Fibroblast of lung (primary cell): Measurements from ENCODE around the gene CCDC8. TPM values are rescaled to one million over a fixed set of nuclear protein-coding genes. Genes with fewer than 3 reads are reported as not detected.

Source experiments
- DNase-seq, 2 donors: peaks; one replicate each; pipeline versions ENCODE4 v3.0.0 to v3.0.0-alpha.2; 2010; ENCODE audit warnings: low read depth in 2 of 2
- H2AFZ ChIP-seq: 2 replicates; pipeline ENCODE4 v1.5.1; 2012; ENCODE audit warnings: low read length, control low read depth, inconsistent platforms
- H3K27ac ChIP-seq: 2 replicates; pipeline ENCODE4 v1.5.1; 2011; ENCODE audit warnings: low read length, control low read depth; ENCODE audit not compliant: insufficient read depth
- H3K27me3 ChIP-seq: 2 replicates; pipeline ENCODE4 v1.5.1; 2011; ENCODE audit warnings: mild to moderate bottlenecking, low read length; ENCODE audit not compliant: control insufficient read depth, insufficient read depth
- H3K36me3 ChIP-seq: 2 replicates; pipeline ENCODE4 v1.5.1; 2011; ENCODE audit warnings: low read length; ENCODE audit not compliant: control insufficient read depth, insufficient read depth
- H3K4me1 ChIP-seq: 2 replicates; pipeline ENCODE4 v1.5.1; 2011; ENCODE audit warnings: low read length; ENCODE audit not compliant: control insufficient read depth, insufficient read depth; ENCODE audit errors: extremely low read depth
- H3K4me2 ChIP-seq: 2 replicates; pipeline ENCODE4 v1.5.1; 2011; ENCODE audit warnings: low read length, control low read depth; ENCODE audit not compliant: insufficient read depth; ENCODE audit errors: extremely low read depth
- H3K4me3 ChIP-seq, 4 experiments: fragments of 200-600 bp in 1 of 4; sonication (generic) in 1 of 4; replicated peaks in 1 of 4; 2 replicates each; pipeline ENCODE4 v1.5.1; 2011 to 2016; ENCODE audit warnings: low read length in 4 of 4, low read depth in 3 of 4, mild to moderate bottlenecking in 3 of 4, control low read depth in 2 of 4, inconsistent platforms in 1 of 4, mixed read lengths in 1 of 4; ENCODE audit not compliant: insufficient read depth in 1 of 4; ENCODE audit errors: control extremely low read depth in 1 of 4
- H3K79me2 ChIP-seq: 2 replicates; pipeline ENCODE4 v1.5.1; 2012; ENCODE audit warnings: mild to moderate bottlenecking, low read length, inconsistent platforms; ENCODE audit not compliant: control insufficient read depth, insufficient read depth
- H3K9ac ChIP-seq: 2 replicates; pipeline ENCODE4 v1.5.1; 2011; ENCODE audit warnings: mild to moderate bottlenecking, low read length, control low read depth; ENCODE audit not compliant: insufficient read depth
- H3K9me3 ChIP-seq: 2 replicates; pipeline ENCODE4 v1.5.1; 2012; ENCODE audit warnings: low read depth, low read length; ENCODE audit not compliant: control insufficient read depth, insufficient read depth
- H4K20me1 ChIP-seq: 2 replicates; pipeline ENCODE4 v1.5.1; 2011; ENCODE audit warnings: low read length; ENCODE audit not compliant: control insufficient read depth, insufficient read depth; ENCODE audit errors: extremely low read depth
- CTCF ChIP-seq, 2 donors: IDR thresholded peaks in 1 of 2; conservative IDR thresholded peaks in 1 of 2; 1 replicate in 1 of 2; 2 replicates in 1 of 2; pipeline ENCODE4 v1.5.1; 2011 to 2012; ENCODE audit warnings: low read length in 2 of 2, control low read depth in 1 of 2, inconsistent platforms in 1 of 2, low read depth in 1 of 2, mild to moderate bottlenecking in 1 of 2
- EZH2 ChIP-seq: IDR thresholded peaks from 2 replicates; pipeline ENCODE4 v1.5.1; 2012; ENCODE audit warnings: low read length, control low read depth, mild to moderate bottlenecking; ENCODE audit errors: missing control alignments
- polyA plus RNA-seq, 2 donors: library from polyadenylated mRNA; depleted of rRNA in 1 of 2; stranded (reverse) in 1 of 2; unstranded in 1 of 2; fragments of >200 nt; gene quantifications; 2 replicates each; pipeline ENCODE4 v1.2.1, GENCODE V29; 2011 to 2012; ENCODE audit warnings: missing spikeins in 1 of 2
- total RNA-seq: library from RNA; depleted of rRNA; stranded (reverse); fragments of >200 nt; gene quantifications from 2 replicates; pipeline ENCODE4 v1.2.1, GENCODE V29; 2014

CCDC8 gene
- total and polyA plus RNA-seq, 2 donors (not counting 1 experiment from before 2014, with no cell fraction given): 1.9 to 13.4 TPM

GRCh38 chr19:46453661-46454060 lies 40.3 kb upstream of the CCDC8 start:
- no peaks in the 10 kb centered on the region for H3K9me3 ChIP-seq
- H3K79me2 ChIP-seq: no peaks in the 10 kb centered on the region
- H3K9ac ChIP-seq: no peak overlapping the region
- no peak overlapping the region for H3K27ac ChIP-seq
- no peaks in the 10 kb centered on the region for H3K36me3 ChIP-seq
- DNase-seq: no peak
- no peak overlapping the region for H3K4me3 ChIP-seq
- H4K20me1 ChIP-seq: no peaks in the 10 kb centered on the region
- no peak overlapping the region for H3K4me2 ChIP-seq
- TF ChIP-seq EZH2 (no peak), CTCF (conservative IDR thresholded peaks at IDR 0.05 in 1 of 2, IDR thresholded peaks at IDR 0.05 in 1 of 2; ENCODE audit: low read depth in 1 of 2, low read length in 2 of 2) (no peak)
- no peaks in the 10 kb centered on the region for H3K27me3 ChIP-seq
- no peaks in the 10 kb centered on the region for H3K4me1 ChIP-seq
- H2AFZ ChIP-seq: no peak overlapping the region

DNA sequence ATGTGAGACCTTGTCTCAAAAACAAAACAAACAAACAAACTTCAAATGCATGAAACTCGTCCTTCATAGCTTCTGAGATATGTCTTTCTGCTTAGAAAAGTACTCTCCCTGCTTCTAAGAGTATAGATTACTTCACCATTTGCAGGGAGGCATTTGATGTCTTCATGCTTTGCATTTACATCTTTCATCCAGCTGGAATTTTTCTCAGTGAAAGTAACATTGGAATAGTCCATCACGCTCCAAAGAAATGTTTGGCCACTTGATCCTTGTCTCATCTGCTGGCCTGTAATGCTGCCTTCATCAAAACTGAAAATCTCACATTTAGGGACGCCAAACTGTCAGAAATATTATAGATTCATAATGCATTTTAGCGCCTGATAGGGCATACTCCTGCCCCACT lies 38.8 kb upstream of the CCDC8 start:
- no peaks in the 10 kb centered on the region for H3K27me3 ChIP-seq
- TF ChIP-seq CTCF (conservative IDR thresholded peaks at IDR 0.05 in 1 of 2, IDR thresholded peaks at IDR 0.05 in 1 of 2; ENCODE audit: low read depth in 1 of 2, low read length in 2 of 2) (no peak), EZH2 (no peak)
- DNase-seq: no peak
- H3K36me3 ChIP-seq: no peaks in the 10 kb centered on the region
- H2AFZ ChIP-seq: no peak overlapping the region
- H3K27ac ChIP-seq: no peak overlapping the region
- no peaks in the 10 kb centered on the region for H4K20me1 ChIP-seq
- H3K4me3 ChIP-seq: no peak overlapping the region
- H3K9me3 ChIP-seq: no peaks in the 10 kb centered on the region
- no peak overlapping the region for H3K4me2 ChIP-seq
- no peaks in the 10 kb centered on the region for H3K79me2 ChIP-seq
- H3K4me1 ChIP-seq: no peaks in the 10 kb centered on the region
- no peak overlapping the region for H3K9ac ChIP-seq

DNA sequence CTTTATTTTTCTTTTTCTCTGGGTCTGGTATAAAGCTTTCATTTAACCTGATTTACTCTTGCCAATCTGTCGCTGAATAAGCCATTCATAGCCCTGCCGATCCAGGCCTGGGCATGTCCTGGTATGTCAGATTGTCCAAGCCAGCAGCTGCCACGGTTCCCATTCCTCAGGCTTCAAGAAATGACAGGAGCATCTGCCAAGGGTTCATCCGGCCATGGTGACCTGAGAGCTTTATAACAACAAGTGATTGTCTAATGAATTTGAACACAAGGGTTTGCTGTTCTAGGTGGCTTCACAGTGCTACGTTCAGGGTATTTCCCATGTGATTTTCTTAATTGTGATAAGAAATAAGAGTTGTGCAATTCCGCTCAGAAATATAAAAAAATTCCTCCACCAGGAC lies 38.0 kb upstream of the CCDC8 start:
- no peaks in the 10 kb centered on the region for H3K79me2 ChIP-seq
- no peak overlapping the region for H3K27ac ChIP-seq
- DNase-seq: no peak
- no peak overlapping the region for H3K4me2 ChIP-seq
- H3K27me3 ChIP-seq: no peaks in the 10 kb centered on the region
- H3K9ac ChIP-seq: no peak overlapping the region
- H4K20me1 ChIP-seq: no peaks in the 10 kb centered on the region
- H2AFZ ChIP-seq: no peak overlapping the region
- H3K4me3 ChIP-seq: no peak overlapping the region
- TF ChIP-seq EZH2 (no peak), CTCF (conservative IDR thresholded peaks at IDR 0.05 in 1 of 2, IDR thresholded peaks at IDR 0.05 in 1 of 2; ENCODE audit: low read depth in 1 of 2, low read length in 2 of 2) (no peak)
- H3K4me1 ChIP-seq: no peaks in the 10 kb centered on the region
- H3K9me3 ChIP-seq: no peaks in the 10 kb centered on the region
- no peaks in the 10 kb centered on the region for H3K36me3 ChIP-seq
